ENCODE results near the gene JPH4. TPM values are rescaled to one million over a fixed set of nuclear protein-coding genes. Genes with fewer than 3 reads are reported as not detected.

JPH4 gene
- polyA plus RNA-seq, 1 of the 3 experiments (the other 2 are of a cell fraction), result 8.7 TPM

DNA sequence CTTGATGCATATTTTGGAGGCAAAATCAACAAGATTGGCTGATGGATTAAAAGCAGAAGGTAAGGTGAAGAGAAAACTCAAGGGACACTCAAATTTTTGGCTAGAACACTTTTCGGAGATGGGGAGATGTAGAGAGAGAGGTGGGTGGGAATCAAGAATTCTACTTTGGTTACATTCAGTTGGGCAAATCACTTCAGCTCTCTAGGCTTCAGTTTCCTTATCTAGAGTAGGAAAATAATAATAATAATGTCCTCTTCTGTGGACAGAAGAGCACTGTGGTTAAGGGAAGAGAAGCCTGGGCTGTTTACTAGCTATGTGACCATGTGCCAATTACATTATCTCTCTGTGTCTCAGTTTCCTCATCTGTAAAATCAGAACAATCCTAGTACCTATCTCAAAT is 34.2 kb upstream of the JPH4 start (continued):
- TF ChIP-seq, protein P1, sequence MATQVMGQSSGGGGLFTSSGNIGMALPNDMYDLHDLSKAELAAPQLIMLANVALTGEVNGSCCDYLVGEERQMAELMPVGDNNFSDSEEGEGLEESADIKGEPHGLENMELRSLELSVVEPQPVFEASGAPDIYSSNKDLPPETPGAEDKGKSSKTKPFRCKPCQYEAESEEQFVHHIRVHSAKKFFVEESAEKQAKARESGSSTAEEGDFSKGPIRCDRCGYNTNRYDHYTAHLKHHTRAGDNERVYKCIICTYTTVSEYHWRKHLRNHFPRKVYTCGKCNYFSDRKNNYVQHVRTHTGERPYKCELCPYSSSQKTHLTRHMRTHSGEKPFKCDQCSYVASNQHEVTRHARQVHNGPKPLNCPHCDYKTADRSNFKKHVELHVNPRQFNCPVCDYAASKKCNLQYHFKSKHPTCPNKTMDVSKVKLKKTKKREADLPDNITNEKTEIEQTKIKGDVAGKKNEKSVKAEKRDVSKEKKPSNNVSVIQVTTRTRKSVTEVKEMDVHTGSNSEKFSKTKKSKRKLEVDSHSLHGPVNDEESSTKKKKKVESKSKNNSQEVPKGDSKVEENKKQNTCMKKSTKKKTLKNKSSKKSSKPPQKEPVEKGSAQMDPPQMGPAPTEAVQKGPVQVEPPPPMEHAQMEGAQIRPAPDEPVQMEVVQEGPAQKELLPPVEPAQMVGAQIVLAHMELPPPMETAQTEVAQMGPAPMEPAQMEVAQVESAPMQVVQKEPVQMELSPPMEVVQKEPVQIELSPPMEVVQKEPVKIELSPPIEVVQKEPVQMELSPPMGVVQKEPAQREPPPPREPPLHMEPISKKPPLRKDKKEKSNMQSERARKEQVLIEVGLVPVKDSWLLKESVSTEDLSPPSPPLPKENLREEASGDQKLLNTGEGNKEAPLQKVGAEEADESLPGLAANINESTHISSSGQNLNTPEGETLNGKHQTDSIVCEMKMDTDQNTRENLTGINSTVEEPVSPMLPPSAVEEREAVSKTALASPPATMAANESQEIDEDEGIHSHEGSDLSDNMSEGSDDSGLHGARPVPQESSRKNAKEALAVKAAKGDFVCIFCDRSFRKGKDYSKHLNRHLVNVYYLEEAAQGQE (IDR thresholded peaks at IDR 0.05; ENCODE audit: low read depth, low read length), result no peak
- TF ChIP-seq MEF2A (IDR thresholded peaks at IDR 0.05; ENCODE audit: borderline replicate concordance, low read depth), result no peak

DNA sequence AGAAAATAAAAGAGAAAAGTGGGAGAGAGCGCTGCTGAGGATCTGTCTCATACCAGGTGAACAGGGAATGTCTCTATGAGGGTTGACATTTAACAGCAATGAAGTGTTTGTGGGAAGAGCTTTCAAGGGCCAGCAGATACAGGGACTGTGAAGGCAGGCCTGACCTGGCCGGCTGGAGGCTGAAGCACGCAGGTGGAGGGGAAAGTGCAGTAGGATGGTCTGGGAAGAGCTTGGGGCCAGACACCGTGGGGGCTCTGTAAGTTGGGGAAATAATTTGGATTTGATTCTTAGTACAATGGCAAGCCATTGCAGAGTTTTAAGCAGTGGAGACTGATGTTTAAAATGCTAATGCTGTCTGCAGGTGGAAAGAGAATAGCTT is 33.8 kb upstream of the JPH4 start:
- TF ChIP-seq RFX5 (IDR thresholded peaks at IDR 0.05; ENCODE audit: low read length) (no peak), SMC3 (IDR thresholded peaks at IDR 0.05; ENCODE audit: low read depth, low read length) (no peak), POLR2AphosphoS5 (IDR thresholded peaks at IDR 0.05; ENCODE audit: low read depth, low read length) (no peak), RXRA (IDR thresholded peaks at IDR 0.05; ENCODE audit: borderline replicate concordance, low read depth) (no peak), FOSL2 (IDR thresholded peaks at IDR 0.05; ENCODE audit: borderline replicate concordance, low read depth) (no peak), MXI1 (IDR thresholded peaks at IDR 0.05; ENCODE audit: low read depth, low read length) (no peak)
- TF ChIP-seq, protein P2, sequence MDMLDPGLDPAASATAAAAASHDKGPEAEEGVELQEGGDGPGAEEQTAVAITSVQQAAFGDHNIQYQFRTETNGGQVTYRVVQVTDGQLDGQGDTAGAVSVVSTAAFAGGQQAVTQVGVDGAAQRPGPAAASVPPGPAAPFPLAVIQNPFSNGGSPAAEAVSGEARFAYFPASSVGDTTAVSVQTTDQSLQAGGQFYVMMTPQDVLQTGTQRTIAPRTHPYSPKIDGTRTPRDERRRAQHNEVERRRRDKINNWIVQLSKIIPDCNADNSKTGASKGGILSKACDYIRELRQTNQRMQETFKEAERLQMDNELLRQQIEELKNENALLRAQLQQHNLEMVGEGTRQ (IDR thresholded peaks at IDR 0.05; ENCODE audit: borderline replicate concordance, low read depth, low read length), result no peak
- H3K79me2 ChIP-seq (ENCODE audit: insufficient read depth), result no peaks in the 10 kb centered on the region
- POLR2A ChIA-PET, result no interaction called here
- CTCF ChIA-PET, result interaction anchor here (1.2 to 4.8 kb wide), 3 partner anchors 21 to 23 kb away, joined by 5 to 38 read pairs (median 5); no protein-coding TSS in a partner anchor
- peaks cover 8% of the 10 kb centered on the region; the same call in 1 of the 2 replicates for H3K27me3 ChIP-seq (ENCODE audit: insufficient read depth)
- H3K27ac ChIP-seq (ENCODE audit: low read depth in 2 of 2, low read length in 1 of 2), result no peak overlapping the region
- DNase-seq, result no peak
- H3K9me3 ChIP-seq, result no peaks in the 10 kb centered on the region
- no peak overlapping the region for H2AFZ ChIP-seq (ENCODE audit: low read depth)
- no peaks in the 10 kb centered on the region for H3K9me2 ChIP-seq
- H4K20me1 ChIP-seq (ENCODE audit: insufficient read depth), result no peaks in the 10 kb centered on the region
- no peak overlapping the region for H3K4me2 ChIP-seq
- H3K4me1 ChIP-seq (ENCODE audit: control insufficient read depth in 1 of 2, insufficient read depth in 2 of 2, low read depth in 1 of 2, low read length in 1 of 2), result no peaks in the 10 kb centered on the region
- H3K9ac ChIP-seq, result no peak overlapping the region
- no peaks in the 10 kb centered on the region for H3F3A ChIP-seq (replicated peaks; ENCODE audit: insufficient read depth)
- H3K36me3 ChIP-seq (replicated peaks in 1 of 2; ENCODE audit: control insufficient read depth in 1 of 2, insufficient read depth in 2 of 2, low read length in 1 of 2), result no peaks in the 10 kb centered on the region
- H3K4me3 ChIP-seq (ENCODE audit: low read depth in 2 of 2, low read length in 1 of 2), result no peak overlapping the region
- WGBS (ENCODE audit: low lambda C conversion rate), result 23% methylated on average over 4 of the region's 4 CpGs

DNA sequence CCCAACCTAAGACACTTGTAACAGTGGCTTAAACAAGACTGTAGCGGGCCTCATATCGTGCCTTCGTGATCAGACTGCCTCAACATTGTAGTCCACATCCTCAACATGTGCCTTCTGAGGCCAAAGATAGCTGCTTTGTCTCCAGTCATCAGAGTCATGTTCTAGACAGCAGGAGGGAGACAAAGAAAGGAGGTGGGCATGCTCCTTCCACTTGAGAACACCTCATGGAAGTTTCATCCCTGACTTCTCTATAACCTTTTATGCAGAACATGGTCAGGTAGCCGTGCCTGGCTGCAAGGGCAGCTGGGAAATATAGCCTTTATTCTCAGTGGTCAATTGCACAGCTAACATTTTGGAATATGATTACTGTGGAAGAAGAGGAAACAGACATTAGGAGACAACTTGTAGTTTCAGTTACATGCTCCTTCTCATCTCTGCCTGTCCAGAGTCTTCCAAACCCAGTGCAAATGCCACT is 32.3 kb upstream of the JPH4 start:
- DNase-seq, result no peak
- Histone ChIP-seq H3K4me1 (ENCODE audit: control insufficient read depth in 1 of 2, insufficient read depth in 2 of 2, low read depth in 1 of 2, low read length in 1 of 2) (no peaks in the 10 kb centered on the region), H2AFZ (ENCODE audit: low read depth) (no peak overlapping the region), H3K9ac (no peak overlapping the region), H3K4me2 (no peak overlapping the region), H3K27ac (ENCODE audit: low read depth in 2 of 2, low read length in 1 of 2) (no peak overlapping the region), H3F3A (replicated peaks; ENCODE audit: insufficient read depth) (no peaks in the 10 kb centered on the region), H3K4me3 (ENCODE audit: low read depth in 2 of 2, low read length in 1 of 2) (no peak overlapping the region), H3K79me2 (ENCODE audit: insufficient read depth) (no peaks in the 10 kb centered on the region), H3K9me2 (no peaks in the 10 kb centered on the region), H3K27me3 (ENCODE audit: insufficient read depth) (peaks cover 8% of the 10 kb centered on the region; the same call in 1 of the 2 replicates), H4K20me1 (ENCODE audit: insufficient read depth) (no peaks in the 10 kb centered on the region; the same call in 1 of the 2 replicates), H3K36me3 (replicated peaks in 1 of 2; ENCODE audit: control insufficient read depth in 1 of 2, insufficient read depth in 2 of 2, low read length in 1 of 2) (no peaks in the 10 kb centered on the region), H3K9me3 (no peaks in the 10 kb centered on the region)
- TF ChIP-seq, protein P2 (IDR thresholded peaks at IDR 0.05; ENCODE audit: borderline replicate concordance, low read depth, low read length), result no peak
- no peak for TF ChIP-seq RAD21 (IDR thresholded peaks at IDR 0.05; ENCODE audit: low read length)
- no peak for TF ChIP-seq MEF2A (IDR thresholded peaks at IDR 0.05; ENCODE audit: borderline replicate concordance, low read depth)
- TF ChIP-seq, protein P3, sequence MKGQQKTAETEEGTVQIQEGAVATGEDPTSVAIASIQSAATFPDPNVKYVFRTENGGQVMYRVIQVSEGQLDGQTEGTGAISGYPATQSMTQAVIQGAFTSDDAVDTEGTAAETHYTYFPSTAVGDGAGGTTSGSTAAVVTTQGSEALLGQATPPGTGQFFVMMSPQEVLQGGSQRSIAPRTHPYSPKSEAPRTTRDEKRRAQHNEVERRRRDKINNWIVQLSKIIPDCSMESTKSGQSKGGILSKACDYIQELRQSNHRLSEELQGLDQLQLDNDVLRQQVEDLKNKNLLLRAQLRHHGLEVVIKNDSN (IDR thresholded peaks at IDR 0.05; ENCODE audit: borderline replicate concordance, low read depth), result no peak
- TF ChIP-seq NFIC (IDR thresholded peaks at IDR 0.05; ENCODE audit: borderline replicate concordance), result no peak
- no peak for TF ChIP-seq TAF1 (IDR thresholded peaks at IDR 0.05; ENCODE audit: borderline replicate concordance, low read depth, low read length)
- no peak for TF ChIP-seq RCOR1 (IDR thresholded peaks at IDR 0.05; ENCODE audit: low read length)
- TF ChIP-seq FOSL2 (IDR thresholded peaks at IDR 0.05; ENCODE audit: borderline replicate concordance, low read depth), result no peak
- no peak for TF ChIP-seq NRF1 (IDR thresholded peaks at IDR 0.05; ENCODE audit: low read depth, low read length)
- TF ChIP-seq POLR2AphosphoS5 (IDR thresholded peaks at IDR 0.05; ENCODE audit: low read depth, low read length), result no peak
- no peak for TF ChIP-seq RXRA (IDR thresholded peaks at IDR 0.05; ENCODE audit: borderline replicate concordance, low read depth)
- no peak for TF ChIP-seq TCF12 (IDR thresholded peaks at IDR 0.05)
- TF ChIP-seq, protein P4, sequence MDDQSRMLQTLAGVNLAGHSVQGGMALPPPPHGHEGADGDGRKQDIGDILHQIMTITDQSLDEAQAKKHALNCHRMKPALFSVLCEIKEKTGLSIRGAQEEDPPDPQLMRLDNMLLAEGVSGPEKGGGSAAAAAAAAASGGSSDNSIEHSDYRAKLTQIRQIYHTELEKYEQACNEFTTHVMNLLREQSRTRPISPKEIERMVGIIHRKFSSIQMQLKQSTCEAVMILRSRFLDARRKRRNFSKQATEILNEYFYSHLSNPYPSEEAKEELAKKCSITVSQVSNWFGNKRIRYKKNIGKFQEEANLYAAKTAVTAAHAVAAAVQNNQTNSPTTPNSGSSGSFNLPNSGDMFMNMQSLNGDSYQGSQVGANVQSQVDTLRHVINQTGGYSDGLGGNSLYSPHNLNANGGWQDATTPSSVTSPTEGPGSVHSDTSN (IDR thresholded peaks at IDR 0.05), result no peak
- POLR2A ChIA-PET, result no interaction called here
- CTCF ChIA-PET, result interaction anchor here (0.6 to 4.8 kb wide), 4 partner anchors 22 to 338 kb away, joined by 3 to 38 read pairs (median 4); no protein-coding TSS in a partner anchor
- WGBS (ENCODE audit: low lambda C conversion rate), result 0% methylated on average over 4 of the region's 4 CpGs
